ENCODE data around the gene PACS2.

The PACS2 gene

GRCh38 chr14:105421723-105422615 lies 107.4 kb downstream of the PACS2 start:
- no peak for DNase-seq (ENCODE audit: low read depth)

- no peak for DNase-seq (ENCODE audit: low read depth)
Observed at GRCh38 chr14:105422695-105423487, 108.3 kb downstream of the PACS2 start.

- no peak for DNase-seq (ENCODE audit: low read depth)
Observed at GRCh38 chr14:105423488-105424195, 109.1 kb downstream of the PACS2 start.

- DNase-seq (ENCODE audit: low read depth): no peak
Observed at GRCh38 chr14:105424861-105425260, 110.3 kb downstream of the PACS2 start.

- no peak for DNase-seq (ENCODE audit: low read depth)
Observed at GRCh38 chr14:105425823-105426247, 111.3 kb downstream of the PACS2 start.

- DNase-seq (ENCODE audit: low read depth): no peak
Observed at GRCh38 chr14:105426416-105427130, 112.0 kb downstream of the PACS2 start.

- no peak for DNase-seq (ENCODE audit: low read depth)
Observed at GRCh38 chr14:105427412-105427811, 112.9 kb downstream of the PACS2 start.

- DNase-seq (ENCODE audit: low read depth): no peak
Observed at GRCh38 chr14:105427936-105428485, 113.5 kb downstream of the PACS2 start.

GRCh38 chr14:105430042-105430441 lies 115.5 kb downstream of the PACS2 start:
- DNase-seq (ENCODE audit: low read depth): no peak

- no peak for DNase-seq (ENCODE audit: low read depth)
Observed at GRCh38 chr14:105430565-105430964, 116.0 kb downstream of the PACS2 start.

GRCh38 chr14:105431256-105431655 lies 116.7 kb downstream of the PACS2 start:
- DNase-seq (ENCODE audit: low read depth): no peak

- DNase-seq (ENCODE audit: low read depth): no peak
Observed at GRCh38 chr14:105432657-105433056, 118.1 kb downstream of the PACS2 start.

GRCh38 chr14:105433161-105433605 lies 118.6 kb downstream of the PACS2 start:
- DNase-seq (ENCODE audit: low read depth): no peak

GRCh38 chr14:105436402-105436801 lies 121.9 kb downstream of the PACS2 start:
- no peak for DNase-seq (ENCODE audit: low read depth)

- no peak for DNase-seq (ENCODE audit: low read depth)
Observed at GRCh38 chr14:105436891-105437722, 122.6 kb downstream of the PACS2 start.

GRCh38 chr14:105437723-105438500 lies 123.4 kb downstream of the PACS2 start:
- no peak for DNase-seq (ENCODE audit: low read depth)

- DNase-seq (ENCODE audit: low read depth): no peak
Observed at GRCh38 chr14:105439179-105439578, 124.6 kb downstream of the PACS2 start.

- DNase-seq (ENCODE audit: low read depth): no peak
Observed at GRCh38 chr14:105439710-105440553, 125.4 kb downstream of the PACS2 start.

- DNase-seq (ENCODE audit: low read depth): no peak
Observed at GRCh38 chr14:105440554-105440900, 126.0 kb downstream of the PACS2 start.

Data from stimulated activated CD8-positive, alpha-beta memory T cell treated with anti-CD3 and anti-CD28 coated beads, Interleukin-15, amount 100 ng/mL, for 24 hours (primary cell).